Activated T-cell treated with anti-CD3 and anti-CD28 coated beads, Interleukin-2, amount 50 U/mL, for 48 hours (primary cell): ENCODE measurements around the gene KCNK15.
"Not testable (repeated sequence)": the region's sequence is repeated elsewhere in the genome, so short reads cannot be mapped to it uniquely, and the experiment has no call there.

Experiments
- DNase-seq, 2 experiments: peaks; one replicate each; pipeline ENCODE4 v3.0.0-alpha.2; 2020

KCNK15 gene

DNA sequence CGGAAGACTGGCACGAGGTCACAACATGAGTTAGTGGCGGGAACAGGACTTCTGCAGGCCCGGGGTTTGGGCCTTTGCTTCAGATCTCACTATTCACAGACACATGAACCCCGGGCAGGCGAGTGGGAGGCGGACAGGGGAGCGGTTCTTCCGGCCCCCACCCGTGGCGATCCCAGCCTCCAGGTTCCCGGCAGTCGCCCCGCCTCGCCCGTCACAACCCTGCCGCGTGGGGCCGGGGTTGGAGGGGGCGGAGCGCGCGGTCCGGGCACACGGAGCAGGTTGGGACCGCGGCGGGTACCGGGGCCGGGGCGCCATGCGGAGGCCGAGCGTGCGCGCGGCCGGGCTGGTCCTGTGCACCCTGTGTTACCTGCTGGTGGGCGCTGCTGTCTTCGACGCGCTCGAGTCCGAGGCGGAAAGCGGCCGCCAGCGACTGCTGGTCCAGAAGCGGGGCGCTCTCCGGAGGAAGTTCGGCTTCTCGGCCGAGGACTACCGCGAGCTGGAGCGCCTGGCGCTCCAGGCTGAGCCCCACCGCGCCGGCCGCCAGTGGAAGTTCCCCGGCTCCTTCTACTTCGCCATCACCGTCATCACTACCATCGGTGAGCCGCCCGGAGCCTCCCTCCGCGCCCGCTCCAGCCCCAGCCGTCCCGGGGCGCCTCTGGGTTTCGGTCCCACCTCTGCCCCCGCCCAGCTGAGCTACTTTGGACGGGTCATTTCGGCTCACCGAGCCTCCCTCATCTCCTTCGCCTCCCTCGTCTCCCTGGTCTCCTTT, at the start of gene KCNK15:
TSS of gene KCNK15 (plus strand) at position 268 of the 769 bp plus-strand sequence. CDS start at position 314, 46 bp downstream.
- DNase-seq: peak; percentile 51 to 64

DNA sequence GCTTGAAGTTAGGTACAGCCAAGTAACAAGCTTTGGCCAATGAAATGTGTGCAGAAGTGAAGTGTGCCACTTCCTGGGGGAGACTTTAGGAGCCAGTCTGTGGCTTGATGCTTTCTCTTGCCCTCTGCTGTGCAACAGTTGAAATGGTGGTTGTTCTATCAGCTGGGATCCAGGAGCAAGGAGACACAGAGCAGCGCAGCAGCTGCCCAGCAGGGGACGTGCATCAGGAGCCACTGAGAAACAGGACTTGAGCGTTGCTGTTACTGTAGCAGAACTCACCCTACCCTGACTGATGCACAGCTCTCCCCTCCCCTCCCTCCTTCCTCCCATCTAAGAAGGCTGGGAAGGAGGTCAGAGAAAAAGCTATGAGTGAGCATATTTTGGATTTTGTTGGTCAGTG, 49.4 kb upstream of the KCNK15 start:
- DNase-seq: no peak

DNA sequence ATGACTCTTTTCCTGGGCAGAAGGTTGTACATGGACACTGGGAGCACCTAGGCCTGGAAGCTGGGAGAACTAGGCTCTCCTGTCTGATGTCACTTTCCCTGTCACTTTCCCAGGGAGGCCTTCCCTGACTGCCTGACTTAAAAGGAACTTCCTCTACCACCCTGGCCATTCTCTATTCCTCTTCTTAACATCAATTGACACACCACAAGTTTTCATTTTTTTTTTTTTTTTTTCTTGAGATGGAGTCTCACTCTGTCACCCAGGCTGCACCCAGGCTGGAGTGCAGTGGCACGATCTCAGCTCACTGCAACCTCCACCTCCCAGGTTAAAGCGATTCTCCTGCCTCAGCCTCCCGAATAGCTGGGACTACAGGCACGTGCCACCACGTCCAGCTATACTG, 48.6 kb upstream of the KCNK15 start:
- DNase-seq: not testable (repeated sequence)

DNA sequence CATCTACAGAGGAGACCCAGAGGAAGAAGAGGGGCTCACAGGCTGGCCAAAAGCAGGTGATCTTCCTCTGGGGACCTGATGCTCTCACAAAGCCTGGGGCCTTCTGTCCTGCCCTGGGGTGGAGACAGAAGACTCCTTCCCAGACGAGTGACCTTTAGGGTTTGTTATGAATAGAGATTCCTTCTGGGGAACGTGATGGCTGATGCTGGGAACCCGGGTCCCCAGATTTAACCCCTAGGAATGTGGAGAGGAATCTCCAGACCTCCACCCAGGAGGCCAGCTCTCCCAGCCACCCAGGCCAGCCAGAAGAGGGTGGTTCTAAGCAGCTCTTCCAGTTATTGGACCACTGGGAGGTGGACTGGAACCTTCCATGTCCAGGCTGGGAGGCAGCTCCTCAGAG, 47.3 kb upstream of the KCNK15 start:
- DNase-seq: no peak

DNA sequence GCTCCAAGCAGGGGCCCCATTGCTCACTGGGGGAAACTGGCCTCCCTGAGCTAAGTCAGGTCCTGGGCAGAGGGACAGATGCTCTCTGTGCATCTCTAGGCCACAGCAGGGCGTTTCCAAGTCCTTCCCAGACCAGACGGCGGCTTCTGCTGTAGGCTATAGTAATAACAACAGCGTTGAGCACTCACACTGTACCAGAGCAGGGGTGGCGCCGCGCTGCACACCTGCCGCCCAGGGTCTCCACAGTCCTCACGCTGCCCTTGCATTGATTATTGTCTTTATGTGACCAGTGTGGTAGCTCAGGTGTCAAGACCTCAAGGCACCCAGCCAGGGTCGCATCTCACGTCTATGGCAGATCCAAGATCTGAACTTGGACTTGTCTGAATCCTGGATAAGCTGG, 45.4 kb upstream of the KCNK15 start:
- no peak for DNase-seq

DNA sequence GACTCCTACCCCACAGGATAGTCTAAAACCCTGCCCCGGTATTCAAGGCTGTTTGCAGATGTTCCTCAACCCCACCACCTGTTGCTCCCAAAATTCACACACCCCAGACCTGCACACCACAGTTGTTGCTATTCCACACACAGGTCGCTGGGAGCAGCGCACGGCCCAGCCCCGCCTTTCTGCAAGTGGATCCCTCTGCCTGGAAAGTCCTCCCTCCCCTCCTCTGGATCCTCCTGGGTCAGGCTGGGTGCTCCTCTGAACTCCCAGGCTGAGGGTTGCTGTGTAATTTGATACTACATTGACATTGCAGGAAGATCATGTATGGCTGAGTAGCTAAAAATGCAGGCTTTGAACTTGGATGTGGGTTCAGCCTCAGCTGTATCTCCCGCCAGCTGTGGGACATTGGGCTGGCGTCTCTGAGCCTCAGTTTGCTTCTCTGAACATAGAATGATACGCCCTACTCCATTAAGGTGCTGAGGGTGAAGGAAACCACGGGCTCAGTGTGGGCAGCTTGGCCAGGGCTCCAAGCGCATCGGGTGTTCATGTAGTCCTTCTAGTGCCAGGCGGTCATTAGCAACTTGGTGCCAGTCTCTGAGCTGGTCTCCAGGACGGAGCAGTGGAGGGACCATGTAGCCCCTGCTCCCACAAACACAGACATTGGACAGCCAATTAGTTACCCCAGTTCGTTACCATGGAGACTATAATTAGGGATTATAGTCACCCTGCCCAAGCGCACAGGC, 44.4 kb upstream of the KCNK15 start:
- no peak for DNase-seq

DNA sequence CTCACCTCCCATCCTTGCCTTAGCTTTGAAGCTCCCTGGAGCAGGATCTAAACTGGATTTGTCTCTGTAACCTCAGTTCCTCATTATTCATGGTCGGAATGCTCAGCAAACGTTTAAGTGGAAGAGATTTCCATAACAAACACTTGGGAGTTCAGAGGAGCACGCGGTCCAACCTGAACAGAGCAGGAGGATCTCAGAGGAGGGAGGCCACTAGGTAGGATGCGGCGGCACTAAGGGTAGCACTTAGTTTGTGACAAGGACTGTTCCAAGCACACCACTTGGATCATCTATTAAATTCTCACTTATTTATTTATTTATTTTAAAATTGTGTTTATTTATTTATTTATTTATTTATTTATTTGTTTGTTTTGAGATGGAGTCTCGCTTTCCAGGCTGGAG, 43.8 kb upstream of the KCNK15 start:
- DNase-seq: no peak

DNA sequence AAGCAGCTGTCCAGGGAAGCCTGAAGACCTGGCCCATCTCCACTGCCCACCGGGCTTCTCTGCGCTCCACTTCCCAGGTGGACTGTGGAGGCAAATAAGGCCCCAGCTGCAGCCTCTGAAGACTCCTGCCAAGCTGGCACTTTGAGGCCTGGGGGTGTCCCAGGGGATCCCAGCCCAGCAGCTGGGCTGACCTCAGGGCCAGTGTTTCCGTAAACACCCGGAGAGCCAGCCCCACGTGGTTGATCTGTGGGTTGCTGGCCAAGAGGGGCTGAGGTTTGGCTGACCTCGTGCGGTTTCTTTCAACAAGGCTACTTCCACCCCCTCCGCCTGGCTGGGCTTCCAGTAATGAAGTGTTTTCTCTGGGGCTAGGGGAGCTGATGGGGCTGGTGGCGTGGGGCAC, 42.9 kb upstream of the KCNK15 start:
- no peak for DNase-seq

DNA sequence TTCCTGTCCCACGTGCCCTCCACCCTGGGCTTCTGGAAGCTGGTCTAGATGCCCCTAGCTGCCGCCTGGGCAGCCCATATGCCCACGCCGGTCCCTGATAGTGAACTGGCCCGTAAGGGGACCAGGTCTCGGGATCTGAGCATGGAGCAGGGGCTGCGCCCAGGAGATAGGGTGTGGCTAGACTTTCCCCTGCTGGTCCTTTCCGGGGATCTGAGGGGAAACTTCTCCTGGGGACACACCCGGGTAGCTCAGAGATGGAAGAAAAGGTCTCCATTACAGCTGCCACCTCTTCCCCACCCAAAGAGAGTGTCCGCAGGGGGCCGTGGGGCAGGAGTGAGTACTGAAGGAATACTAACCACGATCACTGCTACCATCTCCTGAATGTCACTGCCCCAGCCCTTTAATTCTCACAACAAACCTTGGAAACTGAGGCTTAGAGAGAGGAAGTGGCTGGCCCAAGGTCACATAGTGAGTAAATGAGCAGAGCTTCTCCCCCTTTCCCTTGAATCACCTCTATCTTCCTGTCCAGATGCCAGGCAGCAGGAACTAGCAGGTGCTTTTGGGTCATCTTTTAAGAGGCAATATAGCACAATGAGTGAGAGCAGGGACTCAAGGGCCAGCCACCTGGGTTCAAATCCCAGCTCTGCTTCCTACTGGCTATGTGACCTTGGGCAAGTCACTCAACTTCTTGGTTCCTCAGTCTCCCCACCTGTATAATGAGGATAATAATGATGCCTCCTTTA, 42.3 kb upstream of the KCNK15 start:
- DNase-seq: no peak

DNA sequence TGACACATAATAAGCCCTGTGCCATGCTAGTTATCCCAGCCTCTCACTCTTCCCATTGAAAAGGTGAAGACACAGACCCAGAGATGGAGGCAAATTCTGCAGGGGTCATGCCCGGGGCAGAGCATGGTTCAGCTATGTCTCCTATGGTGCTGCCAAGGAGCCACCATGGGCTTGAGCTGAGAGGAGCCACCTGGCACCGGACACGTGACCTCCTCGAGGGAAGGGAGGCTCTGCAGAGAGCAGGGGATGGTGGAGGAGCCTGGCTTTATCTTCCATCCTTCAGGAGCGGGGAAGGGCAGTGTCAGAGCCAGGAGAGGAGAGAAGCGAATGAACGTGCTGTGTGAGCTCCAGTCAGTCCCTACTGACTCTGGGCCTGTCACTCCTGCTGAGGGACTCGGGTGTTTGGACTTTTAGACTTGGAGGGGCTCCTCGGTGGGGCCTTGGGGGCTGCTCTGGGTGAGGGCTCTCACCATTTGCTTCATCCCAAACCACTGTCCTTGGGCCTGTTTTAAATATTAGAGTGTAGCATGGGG, 41.6 kb upstream of the KCNK15 start:
- no peak for DNase-seq

DNA sequence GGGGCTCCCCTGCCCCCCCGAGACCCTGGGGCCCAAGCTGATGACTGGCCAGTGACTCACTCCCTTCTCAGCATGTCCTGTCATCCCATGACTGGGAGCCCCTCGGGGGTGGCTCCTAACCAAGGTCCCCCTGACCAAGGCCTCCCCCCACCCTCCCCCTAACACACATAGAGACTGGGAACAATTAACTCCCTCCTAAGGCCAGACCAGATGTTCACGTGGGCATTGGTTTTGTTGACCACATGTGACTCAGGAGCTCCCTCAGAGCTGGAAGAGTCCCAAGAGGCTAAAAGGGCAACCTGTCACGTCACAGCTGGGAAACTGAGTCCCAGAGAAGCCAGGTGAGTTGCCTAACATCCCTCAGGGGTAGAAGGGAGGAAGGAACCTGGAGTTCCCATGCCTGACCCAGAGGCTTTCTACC, 41.1 kb upstream of the KCNK15 start:
- no peak for DNase-seq

DNA sequence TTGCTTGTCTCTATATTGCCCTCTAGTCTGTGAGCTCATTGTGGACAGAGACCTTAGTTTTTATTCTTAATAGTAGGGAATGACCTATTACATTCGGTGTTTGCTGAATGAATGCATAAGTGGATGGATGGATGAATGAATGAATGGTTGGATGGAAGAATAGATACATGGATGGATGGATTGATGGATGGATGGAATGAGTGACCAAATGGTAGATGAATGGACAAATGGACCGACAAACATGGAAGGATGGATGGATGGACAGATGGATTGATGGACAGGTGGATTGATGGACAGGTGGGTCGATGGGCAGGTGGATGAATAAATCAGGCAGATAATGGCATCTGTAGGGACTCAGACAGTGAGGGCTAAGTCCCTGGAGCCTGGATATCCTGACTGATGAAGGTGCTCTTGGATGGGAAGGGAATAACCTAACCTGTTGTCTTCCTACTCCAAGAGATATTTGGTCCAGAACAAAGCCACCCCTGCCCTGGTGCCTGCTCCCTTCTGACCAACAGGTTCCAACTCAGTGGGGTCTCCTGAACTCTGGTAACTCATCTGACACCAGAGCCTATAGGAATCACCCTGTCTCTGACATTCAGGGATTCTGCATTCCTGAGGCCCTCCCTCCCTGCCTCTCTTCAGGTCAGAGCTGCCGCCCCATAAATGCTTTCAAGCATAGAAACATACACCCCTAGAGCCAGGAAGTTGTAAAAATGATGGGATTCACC, 40.1 kb upstream of the KCNK15 start:
- DNase-seq: no peak

DNA sequence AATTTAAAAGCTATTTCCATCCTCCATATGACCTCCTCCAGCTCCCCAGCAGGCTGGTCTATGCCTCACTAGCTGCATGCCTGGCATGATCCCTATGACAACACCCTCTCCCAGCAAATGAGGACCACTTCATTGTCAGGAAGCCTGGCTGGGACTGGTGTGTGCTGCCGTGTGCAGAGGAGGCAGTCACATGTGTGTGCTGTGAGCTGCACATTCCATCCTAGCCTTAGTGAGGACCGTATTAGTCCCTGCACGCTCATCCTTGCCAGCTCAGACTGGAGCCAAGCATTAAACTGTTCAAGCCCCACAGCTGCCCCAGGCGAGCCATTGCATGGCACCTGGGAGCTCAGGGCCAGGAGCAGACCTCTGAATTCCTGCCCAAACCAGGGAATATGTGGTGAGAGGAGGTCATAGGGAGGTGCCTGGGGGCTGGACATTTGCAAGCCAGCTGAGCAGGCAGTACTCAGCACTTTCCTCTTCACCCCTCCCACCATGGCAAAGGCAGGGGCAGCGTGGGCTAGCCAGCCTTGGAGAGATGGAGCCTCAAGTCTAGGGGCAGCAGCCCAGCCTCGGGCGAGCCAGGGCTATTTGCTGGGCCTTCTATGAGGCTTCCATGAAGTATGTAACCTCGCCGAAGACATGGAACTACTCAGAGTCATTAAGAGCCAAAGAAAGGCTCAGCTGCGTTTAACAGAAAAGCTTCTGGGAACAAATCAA, 39.2 kb upstream of the KCNK15 start:
- DNase-seq: no peak

DNA sequence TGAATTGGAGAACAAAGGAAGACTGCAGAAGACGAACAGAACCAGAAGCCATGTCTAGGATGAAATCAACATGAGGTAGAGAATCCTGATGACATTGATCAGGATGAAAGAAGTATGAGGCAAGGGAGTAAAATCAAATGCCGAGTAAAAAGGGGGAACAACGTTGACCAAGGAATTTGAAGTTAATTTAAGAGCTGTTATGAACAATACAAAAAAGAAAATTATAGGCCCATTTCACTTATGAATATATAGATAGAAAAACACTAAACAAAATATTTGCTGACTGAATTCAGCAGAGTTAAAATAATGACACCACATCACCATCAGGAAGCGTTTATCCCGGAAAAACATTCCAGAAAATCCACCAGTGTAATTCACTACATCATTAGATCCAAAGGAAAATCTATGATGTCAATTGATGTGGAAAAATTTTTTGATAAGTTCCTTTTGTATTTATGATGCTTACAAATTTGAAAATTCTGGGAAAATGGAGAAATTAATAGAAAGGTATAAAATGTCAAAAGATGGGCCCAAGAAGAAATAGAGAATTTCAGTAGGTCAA, 38.6 kb upstream of the KCNK15 start:
- DNase-seq: no peak

DNA sequence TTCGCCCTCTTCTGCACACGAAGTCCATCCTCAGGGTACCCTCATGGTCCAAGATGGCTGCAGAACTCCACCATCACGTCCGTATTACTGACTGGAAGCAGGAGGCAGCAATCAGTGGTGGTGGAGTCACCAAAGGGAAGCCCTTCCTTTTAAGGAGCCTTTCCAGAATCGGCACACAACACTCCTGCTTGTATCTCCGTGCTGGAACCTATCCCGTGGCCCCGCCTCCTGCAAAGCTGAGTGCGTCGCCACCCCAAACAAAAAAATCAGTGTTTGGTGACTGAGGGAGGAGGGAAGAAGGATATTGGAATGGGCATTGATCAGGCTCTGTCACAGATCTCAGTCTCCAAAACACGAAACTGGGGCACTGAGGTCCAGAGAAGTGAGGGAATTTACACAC, 36.3 kb upstream of the KCNK15 start:
- no peak for DNase-seq

DNA sequence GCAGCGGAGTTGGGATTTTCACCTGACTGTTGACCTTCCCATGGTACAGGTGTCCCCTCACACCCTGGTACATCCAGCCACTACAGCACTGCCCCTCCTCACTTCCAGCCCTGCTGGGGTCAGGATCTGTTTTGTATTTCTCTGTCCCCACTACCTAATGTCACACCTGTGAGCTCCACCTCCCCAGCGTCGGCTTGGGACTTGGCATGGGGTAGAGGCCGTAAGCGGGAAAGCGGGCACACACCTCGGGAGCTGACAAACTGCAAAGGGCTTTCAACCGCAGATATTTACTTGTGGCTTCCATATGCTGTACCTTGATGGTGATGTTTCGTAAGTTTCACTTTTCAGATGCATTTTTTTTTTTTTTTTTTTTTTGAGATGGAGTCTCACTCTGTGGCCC, 35.9 kb upstream of the KCNK15 start:
- DNase-seq: no peak

DNA sequence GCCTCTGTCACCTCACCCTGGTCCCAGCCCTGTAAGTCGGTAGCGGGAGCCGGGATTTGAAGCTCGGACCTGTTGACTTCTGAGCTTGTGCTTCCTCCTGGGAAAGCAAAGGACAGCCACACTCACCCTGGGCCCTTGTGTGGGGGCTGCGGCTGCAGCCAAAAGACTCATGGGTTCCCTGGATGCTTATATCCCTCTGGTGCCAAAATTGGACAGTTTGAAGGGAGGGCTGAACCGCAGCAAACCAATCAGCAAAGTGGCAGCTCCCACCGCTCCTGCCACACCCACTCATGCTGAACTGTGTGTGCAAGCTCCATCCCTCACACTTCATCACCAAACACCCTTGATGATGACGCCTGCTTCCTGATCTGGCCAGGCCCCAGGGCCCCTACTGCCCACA, 34.4 kb upstream of the KCNK15 start:
- DNase-seq: no peak

DNA sequence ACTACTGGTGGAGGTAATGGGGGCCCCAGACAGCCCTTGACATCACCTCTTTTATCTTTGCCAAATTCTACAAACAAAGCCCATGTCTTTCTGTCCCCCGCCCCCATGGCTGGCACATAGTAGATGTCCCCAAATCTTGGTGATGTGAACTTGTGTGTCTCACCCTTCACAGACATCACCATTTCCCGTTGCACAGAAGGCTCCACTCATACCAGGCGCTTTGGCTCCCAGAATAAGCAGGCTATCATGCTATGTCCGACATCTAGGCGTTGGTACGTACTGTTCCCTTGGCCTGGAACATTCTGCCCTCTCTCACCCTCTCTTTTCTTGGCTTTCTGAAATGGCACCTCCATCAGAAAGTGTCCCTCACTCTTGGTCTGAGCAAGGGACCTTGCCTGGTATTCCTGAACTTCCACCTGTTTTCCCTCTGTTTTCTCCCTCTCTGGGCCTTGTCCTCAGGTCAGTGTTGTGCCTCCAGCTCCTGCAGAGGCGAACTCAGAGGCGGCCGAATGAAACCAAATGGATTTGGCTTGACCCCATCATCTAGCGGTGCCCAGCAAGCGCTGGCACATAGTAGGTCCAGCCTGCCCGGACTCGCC, 31.5 kb upstream of the KCNK15 start:
- no peak for DNase-seq

DNA sequence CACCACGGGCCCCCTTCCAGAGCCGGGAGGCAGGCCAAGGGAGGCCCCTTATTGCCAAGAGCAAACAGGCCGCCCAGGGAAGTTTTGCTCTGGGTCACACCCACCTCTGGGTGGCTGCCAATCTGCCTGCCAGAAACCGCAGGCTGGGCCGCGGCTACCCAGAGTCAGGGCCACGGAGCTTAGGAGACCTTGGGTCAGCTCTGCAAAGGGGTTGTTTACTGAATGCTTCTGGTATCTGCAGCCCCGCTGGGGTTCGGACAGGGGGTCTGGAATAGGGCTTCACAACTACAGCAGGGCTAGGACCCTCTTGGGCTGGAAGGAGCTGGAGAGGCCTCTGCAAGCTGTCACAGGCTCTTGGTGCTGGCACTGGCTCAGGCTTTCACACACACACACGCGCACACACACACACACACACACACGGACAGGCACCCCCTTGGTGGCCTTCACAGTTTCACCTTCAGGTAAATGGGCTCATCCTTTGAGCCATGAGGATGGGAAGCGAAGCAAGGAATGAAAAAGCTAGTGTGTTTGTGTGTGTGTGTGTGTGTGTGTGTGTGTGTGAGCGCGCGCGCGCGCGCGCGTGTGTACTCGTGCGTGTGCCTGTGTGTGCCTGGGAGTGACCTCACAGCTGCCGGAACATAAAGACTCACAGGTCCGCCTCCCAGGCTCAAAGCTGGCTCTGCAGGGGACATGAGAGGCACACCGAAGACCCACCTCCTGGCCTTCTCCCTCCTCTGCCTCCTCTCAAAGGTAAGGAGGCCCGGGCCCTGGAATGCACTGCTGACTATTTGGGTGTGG, 30.8 kb upstream of the KCNK15 start, which contains the start of gene CCN5:
TSS of gene CCN5 (plus strand) at position 669 of the 798 bp plus-strand sequence. CDS start at position 691, 22 bp downstream.
- DNase-seq: no peak
